GM21360 (cell line): ENCODE data around the gene ACOXL.

Experiments
- ATAC-seq: cut with Tn5 transposase; IDR thresholded peaks from one replicate; pipeline ENCODE4 v1.9.1; 2021; ENCODE audit warnings: mild to moderate bottlenecking, moderate library complexity; ENCODE audit not compliant: unreplicated experiment

ACOXL gene

GRCh38 chr2:110790907-110791306 is 58.5 kb downstream of the ACOXL start:
- no peak for ATAC-seq

DNA sequence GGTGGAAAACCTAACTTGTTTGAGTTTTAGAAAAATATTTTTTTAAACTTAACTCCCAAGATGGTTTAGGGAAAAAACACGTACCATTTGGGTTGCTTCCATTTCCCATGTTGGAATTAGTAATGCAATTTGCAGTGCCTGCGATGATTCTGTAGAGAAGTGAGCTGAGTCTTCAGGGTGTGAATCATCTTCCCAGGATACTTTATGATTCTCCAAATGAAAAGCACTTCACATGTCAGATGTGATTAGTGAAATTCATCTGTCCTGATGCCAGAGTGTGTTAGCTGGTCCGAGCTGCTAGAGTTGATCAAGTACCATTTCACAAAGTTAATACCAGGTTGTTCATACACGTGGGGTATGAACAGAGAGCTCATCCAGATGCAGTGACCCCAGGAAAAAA is 59.1 kb downstream of the ACOXL start:
- no peak for ATAC-seq

GRCh38 chr2:110793034-110793433 is 60.7 kb downstream of the ACOXL start:
- no peak for ATAC-seq

DNA sequence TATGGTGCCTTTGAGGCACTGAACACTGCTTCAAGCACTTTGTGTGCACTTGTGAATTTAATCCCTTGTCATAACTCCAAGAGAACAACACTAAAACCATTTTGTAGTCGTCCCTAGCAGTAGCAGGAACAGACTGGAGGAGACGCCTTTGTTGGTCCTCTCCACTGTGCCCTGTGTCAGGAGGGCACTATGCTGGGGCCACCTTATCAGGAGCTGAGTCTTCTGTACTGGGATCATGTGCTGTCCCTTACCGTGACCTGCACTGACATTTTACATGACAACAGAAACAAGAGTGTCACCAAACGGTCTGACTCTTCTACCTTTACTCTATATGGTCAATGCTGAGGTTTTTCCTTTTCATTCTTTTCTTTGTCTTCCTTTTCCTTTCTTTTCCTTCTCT is 62.0 kb downstream of the ACOXL start:
- no peak for ATAC-seq

- ATAC-seq: no peak
Measured at GRCh38 chr2:110794951-110795350, 62.6 kb downstream of the ACOXL start.

GRCh38 chr2:110796716-110797301 is 64.4 kb downstream of the ACOXL start:
- ATAC-seq: no peak

GRCh38 chr2:110799376-110799775 is 67.0 kb downstream of the ACOXL start:
- no peak for ATAC-seq

GRCh38 chr2:110800611-110801402 is 68.4 kb downstream of the ACOXL start:
- ATAC-seq: no peak

DNA sequence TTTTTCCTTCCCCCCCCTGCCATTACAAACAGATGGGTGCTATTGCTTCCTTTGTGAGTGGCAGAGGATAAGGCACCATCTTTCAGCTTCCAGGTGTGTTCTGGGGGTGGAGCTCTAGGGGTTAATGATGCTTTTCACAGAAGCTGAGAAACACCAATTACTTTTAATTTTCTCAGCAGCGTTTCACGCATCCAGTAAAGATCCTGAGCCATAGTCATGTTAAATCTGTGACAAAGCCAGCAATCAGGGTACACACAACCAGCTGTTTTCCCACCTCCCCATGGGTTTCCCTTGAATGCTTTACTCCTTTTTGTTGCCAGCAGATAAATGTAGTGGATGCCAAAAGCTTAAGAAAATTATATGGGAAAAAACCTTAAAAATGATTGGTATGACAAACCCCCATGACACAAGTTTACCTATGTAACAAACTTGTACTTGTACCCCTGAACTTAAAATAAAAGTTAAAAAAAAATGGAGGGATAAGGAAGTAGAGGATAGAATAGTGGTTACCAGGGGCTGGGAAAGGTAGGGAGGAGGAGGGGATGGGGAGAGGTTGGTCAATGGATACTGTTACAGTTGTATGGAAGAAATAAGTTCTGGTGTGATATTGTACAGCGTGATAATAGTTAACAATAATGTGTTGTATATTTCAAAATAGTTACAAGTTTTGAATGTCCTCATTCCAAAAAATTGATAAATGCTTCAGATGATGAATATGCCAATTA is 70.0 kb downstream of the ACOXL start:
- ATAC-seq: no peak

GRCh38 chr2:110804433-110804832 is 72.1 kb downstream of the ACOXL start:
- no peak for ATAC-seq

DNA sequence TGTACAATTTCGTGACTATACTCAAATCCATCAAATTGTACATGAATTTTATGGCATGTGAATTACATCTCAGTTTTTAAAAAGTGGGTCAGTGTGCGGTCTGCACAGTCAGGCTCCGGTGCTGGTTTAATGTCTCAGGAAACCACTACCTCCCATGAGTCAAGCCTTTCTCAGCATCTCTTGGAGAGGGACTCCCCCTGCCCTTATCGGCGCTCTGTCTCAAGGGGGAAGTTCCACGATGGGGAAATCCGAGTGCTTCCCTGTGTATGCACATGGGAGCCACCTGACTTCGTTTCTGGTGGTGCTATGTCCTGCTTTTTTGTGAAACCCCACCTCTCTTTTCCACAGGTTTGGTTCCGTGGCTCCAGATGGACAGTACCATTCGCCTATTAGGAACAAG is 72.5 kb downstream of the ACOXL start:
- peak; percentile 77 for ATAC-seq

DNA sequence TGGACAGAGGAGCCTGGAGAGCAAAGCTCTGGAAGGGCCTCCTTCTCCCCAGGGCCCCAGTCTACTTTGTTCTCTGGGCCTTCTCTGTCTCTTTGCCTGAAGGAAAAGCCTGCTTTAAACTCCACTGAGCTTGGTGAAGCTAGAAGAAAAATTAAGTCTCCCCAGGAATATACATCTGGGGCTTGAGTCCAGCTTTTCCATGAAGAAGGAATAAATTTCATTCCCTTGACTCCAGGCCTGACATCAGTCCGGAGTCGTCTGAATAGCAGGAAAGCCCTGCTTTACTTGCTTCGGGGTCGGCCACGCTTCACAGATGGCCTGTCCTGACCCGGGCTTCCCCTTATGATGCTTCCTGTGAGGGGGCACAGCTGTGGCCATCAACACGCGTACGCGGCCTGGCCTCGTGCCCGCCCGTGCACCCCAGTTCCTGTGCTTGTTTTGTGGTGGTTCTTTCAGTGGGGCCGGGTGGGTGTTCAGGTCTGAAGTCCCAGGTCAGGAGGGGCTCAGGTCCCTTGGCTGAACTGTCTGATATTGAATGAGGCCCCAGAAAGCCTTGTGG is 73.6 kb downstream of the ACOXL start:
- ATAC-seq: no peak

GRCh38 chr2:110807522-110807921 is 75.1 kb downstream of the ACOXL start:
- no peak for ATAC-seq

DNA sequence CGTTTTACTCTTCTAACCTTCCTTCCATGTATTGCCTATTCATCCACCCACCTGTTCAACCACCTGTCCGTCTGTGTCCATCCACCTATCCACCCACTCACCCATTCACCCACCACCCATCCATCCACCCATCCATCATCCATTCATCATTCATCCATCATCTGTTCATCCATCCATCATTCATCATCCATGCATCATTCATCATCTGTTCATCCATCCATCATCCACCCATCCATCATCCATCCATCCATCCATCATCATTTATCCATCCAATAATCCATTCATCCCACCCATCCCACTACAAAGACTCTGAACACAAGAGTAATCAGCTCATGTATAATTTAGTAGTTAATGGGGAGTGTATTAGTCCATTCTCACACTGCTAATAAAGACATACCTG is 78.0 kb downstream of the ACOXL start:
- ATAC-seq: no peak

DNA sequence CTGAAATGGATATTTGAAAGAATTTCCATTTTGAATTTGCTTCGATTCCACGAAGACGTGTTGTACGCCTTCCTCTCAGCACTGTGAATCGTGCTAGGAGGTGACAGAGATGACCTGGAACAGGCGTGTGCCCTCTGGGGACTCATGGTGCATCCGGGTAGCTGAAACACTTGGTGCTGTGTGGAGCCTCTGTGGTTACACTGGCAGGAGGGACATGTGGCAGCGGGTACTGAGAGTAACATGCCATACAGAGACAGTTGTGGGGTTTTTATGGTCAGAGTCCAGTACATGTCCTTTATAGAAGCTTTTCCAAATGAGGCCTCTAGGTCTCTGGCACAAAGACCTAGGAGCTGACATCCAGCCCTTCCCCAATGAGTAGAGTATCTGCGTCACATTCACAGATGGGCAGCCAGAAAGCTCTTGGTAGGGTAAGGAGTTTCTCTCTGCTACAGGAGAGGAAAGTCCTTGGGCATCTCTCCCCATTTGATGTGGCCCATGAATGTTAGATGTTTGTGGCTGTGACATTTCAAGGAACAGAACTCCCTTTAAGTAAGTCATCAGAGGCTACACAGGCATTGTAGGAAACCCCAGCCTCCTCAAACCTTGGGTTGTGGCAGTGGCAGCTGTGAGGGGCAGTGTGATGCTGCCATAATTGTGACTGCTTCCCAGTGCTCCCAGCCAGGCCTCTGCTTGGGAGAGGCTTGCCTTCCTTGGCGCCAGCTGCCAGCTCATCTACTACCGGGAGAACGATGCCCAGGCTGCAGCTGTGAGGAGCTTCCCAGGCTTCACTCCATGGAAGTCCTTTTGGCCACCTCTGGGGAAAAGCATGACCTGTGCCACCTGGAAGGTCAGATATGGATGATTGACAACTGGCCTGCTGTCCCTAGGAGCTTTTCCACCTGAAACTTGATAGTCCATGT is 80.6 kb downstream of the ACOXL start:
- no peak for ATAC-seq

DNA sequence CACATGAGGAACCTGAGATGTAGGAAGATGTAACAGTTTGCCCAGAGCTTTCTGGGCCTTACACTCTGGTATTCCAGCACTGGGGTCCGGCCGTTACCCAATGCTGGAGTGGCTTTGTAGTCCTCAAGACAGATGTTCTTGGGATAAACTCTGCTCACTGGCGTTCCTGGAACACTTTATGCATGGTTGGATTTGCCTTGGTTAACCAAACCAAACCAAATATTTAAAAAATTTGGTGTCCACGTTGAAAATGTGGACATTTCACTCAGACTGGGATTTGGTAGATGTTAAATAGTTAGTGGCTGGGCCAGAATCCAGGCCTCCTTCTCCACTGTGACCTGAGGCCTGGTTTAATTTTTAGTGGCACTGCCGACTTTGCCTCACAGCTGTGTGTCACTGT is 81.5 kb downstream of the ACOXL start:
- ATAC-seq: no peak

DNA sequence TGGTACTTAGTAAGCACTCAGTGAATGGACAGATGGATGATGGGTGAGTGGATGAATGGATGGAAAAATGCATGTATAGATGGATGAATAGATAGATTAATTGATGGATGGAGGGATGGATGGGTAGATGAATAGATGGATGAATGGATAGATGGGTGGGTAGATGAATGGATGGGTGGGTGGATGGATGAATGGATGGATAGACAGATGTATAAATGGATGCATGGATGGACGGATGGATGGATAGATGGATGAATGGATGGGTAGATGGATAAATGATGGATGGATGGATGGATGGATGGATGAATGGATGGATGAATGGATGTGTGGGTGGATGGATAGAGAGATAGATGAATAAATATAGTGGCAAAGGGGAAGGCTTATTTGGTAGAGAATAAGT is 83.6 kb downstream of the ACOXL start:
- no peak for ATAC-seq

- ATAC-seq: no peak
Measured at GRCh38 chr2:110816404-110817365, 84.3 kb downstream of the ACOXL start.

GRCh38 chr2:110818767-110819481 is 86.6 kb downstream of the ACOXL start:
- ATAC-seq: no peak
